K562 (cell line): ENCODE data around the gene PALLD.

Source experiments
- CHD2 ChIP-seq: IDR thresholded peaks from 2 replicates; pipeline ENCODE4 v1.6.1; 2011; ENCODE audit warnings: low read depth, low read length
- TAF1 ChIP-seq: IDR thresholded peaks from 2 replicates; pipeline ENCODE4 v1.6.1; 2011; ENCODE audit warnings: mild to moderate bottlenecking, low read length, moderate library complexity; ENCODE audit not compliant: insufficient read depth, control insufficient read depth, severe bottlenecking; ENCODE audit errors: extremely low read depth

GRCh38 chr4:168484626-168485025 lies 12.2 kb upstream of the PALLD start:
- TF ChIP-seq CHD2, result no peak
- no peak for TF ChIP-seq TAF1
